Ectodermal cell (in vitro differentiated cells): ENCODE results near the gene ABCB4.
"Not testable (repeated sequence)": the region's sequence is repeated elsewhere in the genome, so short reads cannot be mapped to it uniquely, and the experiment has no call there.

Source experiments
- H3K27ac ChIP-seq: 2 replicates; pipeline ENCODE4 v1.7.0; 2013; ENCODE audit warnings: mild to moderate bottlenecking, low read depth, low read length; ENCODE audit not compliant: insufficient read depth, poor library complexity, severe bottlenecking
- H3K27me3 ChIP-seq: 2 replicates; pipeline ENCODE4 v1.7.0; 2013; ENCODE audit warnings: mild to moderate bottlenecking, low read length; ENCODE audit not compliant: insufficient read depth, control insufficient read depth, poor library complexity, severe bottlenecking
- H3K36me3 ChIP-seq: one replicate; pipeline ENCODE4 v1.7.0; 2013; ENCODE audit warnings: low read length; ENCODE audit not compliant: control insufficient read depth, insufficient read depth
- H3K4me1 ChIP-seq: one replicate; pipeline ENCODE4 v1.7.0; 2013; ENCODE audit warnings: low read length; ENCODE audit not compliant: control insufficient read depth, insufficient read depth
- H3K4me3 ChIP-seq: 2 replicates; pipeline ENCODE4 v1.7.0; 2013; ENCODE audit warnings: low read depth, low read length, control low read depth; ENCODE audit not compliant: insufficient read depth
- H3K9me3 ChIP-seq: 2 replicates; pipeline ENCODE4 v1.7.0; 2013; ENCODE audit warnings: mild to moderate bottlenecking, low read length, moderate library complexity; ENCODE audit not compliant: control insufficient read depth
- WGBS, 2 experiments: methylation state at CpG; one replicate each; pipeline ENCODE4 v1.1.7; 2013; ENCODE audit warnings: missing lambda C conversion rate in 2 of 2; 5-methylcytosine and 5-hydroxymethylcytosine counted together

Gene ABCB4

GRCh38 chr7:87463982-87464381 is 11.5 kb downstream of the ABCB4 start:
- Histone ChIP-seq H3K4me3 (no peak overlapping the region), H3K27me3 (no peaks in the 10 kb centered on the region), H3K36me3 (no peaks in the 10 kb centered on the region), H3K9me3 (no peaks in the 10 kb centered on the region), H3K27ac (no peak overlapping the region), H3K4me1 (no peaks in the 10 kb centered on the region)
- 95 to 98% methylated on average over 2 of the region's 2 CpGs for WGBS, 2 experiments

- H3K4me3 ChIP-seq, H3K27me3 ChIP-seq, H3K4me1 ChIP-seq, H3K9me3 ChIP-seq, H3K27ac ChIP-seq, H3K36me3 ChIP-seq: not testable (repeated sequence)
- WGBS, 2 experiments = 94 to 95% methylated on average over 2 to 3 of the region's 3 CpGs
These were observed 15.0 kb downstream of the ABCB4 start for GRCh38 chr7:87460444-87460843.

GRCh38 chr7:87459941-87460340 is 15.5 kb downstream of the ABCB4 start:
- H3K4me3 ChIP-seq = no peak overlapping the region
- 94% methylated on average over 2 of the region's 2 CpGs for WGBS, 2 experiments

GRCh38 chr7:87458148-87458547 is 17.3 kb downstream of the ABCB4 start:
- whole genome bisulfite sequencing, 2 experiments = 87 to 90% methylated on average over 3 of the region's 3 CpGs
- Histone ChIP-seq H3K4me1 (peaks cover 3% of the 10 kb centered on the region), H3K36me3 (no peaks in the 10 kb centered on the region), H3K9me3 (no peaks in the 10 kb centered on the region), H3K27me3 (no peaks in the 10 kb centered on the region), H3K4me3 (no peak overlapping the region), H3K27ac (no peak overlapping the region)

More at GRCh38 chr7:87459941-87460340, 15.5 kb downstream of the ABCB4 start:
- no peaks in the 10 kb centered on the region for H3K9me3 ChIP-seq
- no peaks in the 10 kb centered on the region for H3K36me3 ChIP-seq
- H3K27ac ChIP-seq = no peak overlapping the region
- no peaks in the 10 kb centered on the region for H3K27me3 ChIP-seq
- peaks cover 3% of the 10 kb centered on the region for H3K4me1 ChIP-seq

- H3K27me3 ChIP-seq = no peaks in the 10 kb centered on the region
- peaks cover 3% of the 10 kb centered on the region for H3K4me1 ChIP-seq
- H3K27ac ChIP-seq = no peak overlapping the region
- no peaks in the 10 kb centered on the region for H3K9me3 ChIP-seq
- 43 to 47% methylated on average over 2 of the region's 2 CpGs for WGBS, 2 experiments
- no peaks in the 10 kb centered on the region for H3K36me3 ChIP-seq
- no peak overlapping the region for H3K4me3 ChIP-seq
These were observed 19.2 kb downstream of the ABCB4 start for GRCh38 chr7:87456247-87456646.

GRCh38 chr7:87452279-87452678 is 23.2 kb downstream of the ABCB4 start:
- 89 to 95% methylated on average over 2 to 4 of the region's 4 CpGs for WGBS, 2 experiments
- no peak overlapping the region for H3K27ac ChIP-seq
- no peaks in the 10 kb centered on the region for H3K27me3 ChIP-seq
- no peaks in the 10 kb centered on the region for H3K9me3 ChIP-seq
- H3K36me3 ChIP-seq = no peaks in the 10 kb centered on the region
- no peak overlapping the region for H3K4me3 ChIP-seq
- H3K4me1 ChIP-seq = no peaks in the 10 kb centered on the region

GRCh38 chr7:87451187-87451586 is 24.3 kb downstream of the ABCB4 start:
- Histone ChIP-seq H3K27me3 (no peaks in the 10 kb centered on the region), H3K4me3 (no peak overlapping the region), H3K9me3 (no peaks in the 10 kb centered on the region), H3K36me3 (no peaks in the 10 kb centered on the region), H3K27ac (no peak overlapping the region), H3K4me1 (no peaks in the 10 kb centered on the region)
- WGBS, 2 experiments = 90 to 92% methylated on average over 4 of the region's 4 CpGs

GRCh38 chr7:87450706-87451105 is 24.8 kb downstream of the ABCB4 start:
- Histone ChIP-seq H3K36me3 (no peaks in the 10 kb centered on the region), H3K9me3 (no peaks in the 10 kb centered on the region), H3K27me3 (no peaks in the 10 kb centered on the region), H3K4me3 (no peak overlapping the region), H3K4me1 (no peaks in the 10 kb centered on the region), H3K27ac (no peak overlapping the region)
- WGBS, 2 experiments = 94 to 95% methylated on average over 1 of the region's 1 CpG

- Histone ChIP-seq H3K36me3 (no peaks in the 10 kb centered on the region), H3K27ac (no peak overlapping the region), H3K4me1 (no peaks in the 10 kb centered on the region), H3K27me3 (no peaks in the 10 kb centered on the region), H3K9me3 (no peaks in the 10 kb centered on the region), H3K4me3 (no peak overlapping the region)
- 90 to 91% methylated on average over 7 of the region's 7 CpGs for WGBS, 2 experiments
These were observed 27.1 kb downstream of the ABCB4 start for GRCh38 chr7:87448388-87448787.

- H3K9me3 ChIP-seq = no peaks in the 10 kb centered on the region
- no peak overlapping the region for H3K27ac ChIP-seq
- H3K27me3 ChIP-seq = no peaks in the 10 kb centered on the region
- no peaks in the 10 kb centered on the region for H3K36me3 ChIP-seq
- WGBS, 2 experiments = 89 to 91% methylated on average over 4 of the region's 4 CpGs
- H3K4me1 ChIP-seq = no peaks in the 10 kb centered on the region
- H3K4me3 ChIP-seq = no peak overlapping the region
These were observed 28.3 kb downstream of the ABCB4 start for GRCh38 chr7:87447116-87447635.

GRCh38 chr7:87445897-87446296 is 29.6 kb downstream of the ABCB4 start:
- Histone ChIP-seq H3K4me1 (no peaks in the 10 kb centered on the region), H3K27me3 (no peaks in the 10 kb centered on the region), H3K27ac (no peak overlapping the region), H3K36me3 (no peaks in the 10 kb centered on the region), H3K9me3 (no peaks in the 10 kb centered on the region), H3K4me3 (no peak overlapping the region)
- WGBS, 2 experiments = 94 to 96% methylated on average over 3 of the region's 4 CpGs
